HFF-Myc (cell line): ENCODE measurements around the gene UBR2.
"Not testable (repeated sequence)": the region's sequence is repeated elsewhere in the genome, so short reads cannot be mapped to it uniquely, and the experiment has no call there.

Experiments
- DNase-seq: peaks from one replicate; pipeline ENCODE4 v3.0.0-alpha.2; 2011; ENCODE audit warnings: low read depth; ENCODE audit errors: extremely low read depth
- H3K4me3 ChIP-seq: replicated peaks from 2 replicates; pipeline ENCODE4 v1.5.1; 2011; ENCODE audit warnings: low read depth, mild to moderate bottlenecking, control low read depth, low read length
- TF ChIP-seq, protein P1 (sequence below): IDR thresholded peaks from 2 replicates; pipeline ENCODE4 v1.5.1; 2012; ENCODE audit warnings: mild to moderate bottlenecking, low read depth, low read length, control low read depth; ENCODE audit errors: missing control alignments

Gene UBR2

DNA sequence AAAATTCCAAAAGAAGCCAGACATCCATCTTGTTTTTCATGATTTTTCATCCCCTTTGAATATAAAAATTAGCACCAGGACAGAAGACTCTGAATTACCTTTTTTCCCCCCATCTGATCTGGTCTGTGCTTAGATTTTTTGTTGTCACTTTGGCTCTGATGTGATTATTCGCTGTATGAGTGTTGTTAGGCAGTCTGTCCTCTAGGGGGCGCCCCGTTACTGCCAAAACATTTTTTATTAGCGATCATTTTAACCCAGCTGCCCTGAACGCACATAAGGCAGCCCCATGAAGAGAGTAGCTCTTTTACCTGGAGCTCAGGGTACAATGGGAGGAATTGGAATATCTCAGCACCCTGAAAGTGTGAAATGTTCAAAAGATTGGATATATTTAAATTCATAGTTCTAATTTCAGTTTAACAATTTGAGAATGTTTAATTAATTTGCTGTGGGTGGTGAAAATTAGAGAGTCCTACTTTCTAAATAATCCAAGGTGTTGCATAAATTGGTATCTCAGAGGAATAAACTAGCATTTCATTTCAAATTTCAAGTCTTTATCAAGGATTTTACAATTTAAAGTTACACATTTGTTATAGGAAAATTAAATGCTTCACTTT is 97.8 kb downstream of the UBR2 start:
- TF ChIP-seq, protein P1, sequence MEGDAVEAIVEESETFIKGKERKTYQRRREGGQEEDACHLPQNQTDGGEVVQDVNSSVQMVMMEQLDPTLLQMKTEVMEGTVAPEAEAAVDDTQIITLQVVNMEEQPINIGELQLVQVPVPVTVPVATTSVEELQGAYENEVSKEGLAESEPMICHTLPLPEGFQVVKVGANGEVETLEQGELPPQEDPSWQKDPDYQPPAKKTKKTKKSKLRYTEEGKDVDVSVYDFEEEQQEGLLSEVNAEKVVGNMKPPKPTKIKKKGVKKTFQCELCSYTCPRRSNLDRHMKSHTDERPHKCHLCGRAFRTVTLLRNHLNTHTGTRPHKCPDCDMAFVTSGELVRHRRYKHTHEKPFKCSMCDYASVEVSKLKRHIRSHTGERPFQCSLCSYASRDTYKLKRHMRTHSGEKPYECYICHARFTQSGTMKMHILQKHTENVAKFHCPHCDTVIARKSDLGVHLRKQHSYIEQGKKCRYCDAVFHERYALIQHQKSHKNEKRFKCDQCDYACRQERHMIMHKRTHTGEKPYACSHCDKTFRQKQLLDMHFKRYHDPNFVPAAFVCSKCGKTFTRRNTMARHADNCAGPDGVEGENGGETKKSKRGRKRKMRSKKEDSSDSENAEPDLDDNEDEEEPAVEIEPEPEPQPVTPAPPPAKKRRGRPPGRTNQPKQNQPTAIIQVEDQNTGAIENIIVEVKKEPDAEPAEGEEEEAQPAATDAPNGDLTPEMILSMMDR, result peak; percentile 86
- DNase-seq, result peak; percentile 38
- H3K4me3 ChIP-seq, result no peak overlapping the region

DNA sequence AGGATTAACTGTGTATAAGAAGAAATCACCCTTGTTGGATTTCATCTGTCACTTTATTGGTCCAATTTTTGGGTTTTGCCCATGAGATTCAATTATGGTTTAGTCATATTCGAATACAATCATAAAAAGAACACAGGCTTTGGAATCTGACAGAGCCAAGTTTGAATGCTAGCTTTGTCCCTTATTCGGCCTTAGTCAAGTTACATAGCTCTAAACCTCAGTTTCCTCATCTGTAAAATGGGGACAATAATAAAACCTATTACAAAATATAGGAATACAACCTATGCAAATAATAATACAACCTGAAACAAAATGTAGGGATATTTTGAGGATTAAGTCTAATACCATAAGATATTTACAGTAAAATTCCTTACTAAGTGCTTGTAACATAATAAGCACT is 100.9 kb downstream of the UBR2 start:
- TF ChIP-seq, protein P1, result no peak
- DNase-seq, result no peak
- no peak overlapping the region for H3K4me3 ChIP-seq

DNA sequence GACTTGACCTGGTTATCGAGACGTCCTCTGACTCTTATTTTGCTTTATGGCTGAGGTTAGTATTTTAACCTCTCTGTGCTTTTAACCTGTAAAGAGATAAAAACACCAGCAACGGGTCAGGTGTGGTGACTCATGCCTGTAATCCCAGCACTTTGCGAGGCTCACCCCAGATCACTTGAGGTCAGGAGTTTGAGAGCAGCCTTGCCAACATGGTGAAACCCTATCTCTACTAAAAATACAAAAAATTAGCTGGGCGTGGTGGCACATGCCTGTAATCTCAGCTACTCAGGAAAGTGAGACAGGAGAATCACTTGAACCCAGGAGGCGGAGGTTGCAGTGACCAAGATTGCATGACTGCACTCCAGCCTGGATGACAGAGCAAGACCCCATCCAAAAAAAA is 110.5 kb downstream of the UBR2 start:
- not testable (repeated sequence) for H3K4me3 ChIP-seq, DNase-seq

DNA sequence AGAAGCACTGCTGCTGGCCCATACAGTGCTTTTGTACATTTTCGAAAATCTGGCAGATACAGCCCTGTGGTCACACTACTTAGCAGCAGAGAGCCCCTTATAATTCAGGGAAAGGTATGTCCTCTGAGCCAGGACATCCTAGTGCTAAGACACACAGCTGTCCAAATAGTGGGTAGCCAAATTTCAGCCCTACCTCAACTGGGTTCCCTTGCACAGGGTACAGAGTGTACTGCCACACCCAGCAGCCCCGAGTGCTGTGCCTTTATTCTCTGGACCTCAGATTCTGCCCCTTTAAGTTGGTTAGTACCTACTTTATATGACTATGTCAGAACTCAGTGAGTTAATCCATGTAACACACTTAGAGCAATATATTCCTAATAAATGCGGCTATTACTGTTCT is 111.0 kb downstream of the UBR2 start:
- DNase-seq, result no peak
- TF ChIP-seq, protein P1, result no peak
- no peak overlapping the region for H3K4me3 ChIP-seq

DNA sequence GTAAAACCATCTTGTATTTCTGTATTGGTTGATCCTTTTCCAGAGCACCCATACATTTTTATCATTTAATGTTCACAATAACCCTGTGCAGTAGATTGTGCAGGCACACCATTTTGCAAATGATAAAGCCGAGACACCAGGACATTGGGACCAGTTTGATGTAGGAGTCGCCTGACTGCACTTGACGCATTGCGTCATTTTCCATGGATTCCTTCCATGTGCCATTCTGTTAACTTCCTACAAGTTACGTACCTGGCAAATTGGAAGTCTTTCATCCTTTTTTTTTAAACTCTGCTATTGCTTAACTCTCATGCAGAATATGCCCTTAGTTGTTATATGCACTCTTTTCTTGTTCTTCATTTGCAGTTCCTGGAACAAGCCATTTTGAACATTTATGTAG is 115.5 kb downstream of the UBR2 start:
- TF ChIP-seq, protein P1, result no peak
- H3K4me3 ChIP-seq, result no peak overlapping the region
- DNase-seq, result no peak

DNA sequence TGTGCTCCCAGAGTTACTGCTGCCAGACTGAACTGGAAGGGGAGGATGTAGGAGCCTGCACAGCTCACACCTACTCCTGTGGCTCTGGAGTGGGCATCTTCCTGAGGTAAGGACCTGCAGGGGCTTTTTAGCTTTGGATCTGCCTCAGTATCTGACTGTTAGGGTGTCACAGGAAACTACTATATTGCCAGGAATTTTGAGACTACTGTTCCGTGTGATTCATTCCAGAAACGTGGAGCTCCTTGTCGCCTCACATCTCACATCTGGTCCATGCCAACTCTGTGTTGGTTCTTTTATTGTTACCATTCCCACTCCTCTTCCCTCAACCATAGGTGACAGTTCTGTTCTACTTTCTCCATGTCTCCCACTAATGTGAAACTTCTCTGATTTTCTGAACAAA is 124.5 kb downstream of the UBR2 start:
- no peak overlapping the region for H3K4me3 ChIP-seq
- TF ChIP-seq, protein P1, result no peak
- DNase-seq, result no peak

DNA sequence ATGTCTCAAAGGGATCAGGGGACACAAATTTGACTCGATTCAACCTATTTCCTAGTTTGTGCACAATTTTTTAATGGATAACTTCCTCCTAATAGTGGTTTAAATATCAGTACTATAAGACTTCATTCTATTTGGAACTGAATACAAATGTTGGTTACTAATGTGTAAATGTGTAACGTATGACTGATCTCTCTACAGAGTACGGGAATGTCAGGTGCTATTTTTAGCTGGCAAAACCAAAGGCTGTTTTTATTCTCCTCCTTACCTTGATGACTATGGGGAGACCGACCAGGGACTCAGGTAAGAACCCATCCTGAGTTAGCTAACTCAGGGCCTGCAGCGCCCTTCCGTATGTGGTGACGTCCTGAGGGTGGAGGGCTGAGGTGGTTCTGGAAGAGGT is 125.5 kb downstream of the UBR2 start:
- TF ChIP-seq, protein P1, result no peak
- no peak overlapping the region for H3K4me3 ChIP-seq
- no peak for DNase-seq
